GM13976 (cell line): ENCODE data around the gene RSPH9.
A peak's percentile ranks its signal among the peaks of the same experiment; 100 is the strongest.

Experiments used
- DNase-seq: peaks from one replicate; pipeline ENCODE4 v3.0.0; 2012; ENCODE audit warnings: low spot score
- in situ Hi-C: fragments of 300-500 bp; cut with MboI; formaldehyde crosslinking; loops from one replicate; pipeline ENCODE4 v1.12.0; 2022; ENCODE audit warnings: low sequenced_read_pairs, mixed read lengths, inconsistent platforms; ENCODE audit not compliant: unreplicated experiment
- TF ChIP-seq, protein P1 (sequence below): IDR thresholded peaks from 2 replicates; pipeline ENCODE4 v1.5.1; 2012; ENCODE audit warnings: borderline replicate concordance, mild to moderate bottlenecking; ENCODE audit not compliant: insufficient read depth; ENCODE audit errors: extremely low read depth, missing control alignments, control extremely low read depth

Gene RSPH9

DNA sequence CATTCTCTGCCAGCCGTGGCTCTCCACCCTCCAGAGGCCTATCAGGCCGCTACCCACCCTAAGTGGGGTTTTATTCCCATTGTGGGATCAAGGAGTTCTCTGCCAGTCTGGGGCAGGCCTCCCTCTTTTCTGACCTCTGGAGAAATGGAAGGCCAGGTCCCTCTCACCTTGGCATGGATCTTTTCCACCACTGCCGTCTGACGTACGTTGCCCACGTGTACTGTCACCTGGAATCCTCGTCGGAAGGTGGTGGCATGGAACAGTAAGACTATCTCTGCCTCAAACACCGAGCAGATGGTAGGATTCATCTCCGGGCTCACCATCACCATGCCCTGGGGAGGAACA lies 23.0 kb upstream of the RSPH9 start:
- in situ Hi-C loops: no loop called here
- TF ChIP-seq, protein P1, sequence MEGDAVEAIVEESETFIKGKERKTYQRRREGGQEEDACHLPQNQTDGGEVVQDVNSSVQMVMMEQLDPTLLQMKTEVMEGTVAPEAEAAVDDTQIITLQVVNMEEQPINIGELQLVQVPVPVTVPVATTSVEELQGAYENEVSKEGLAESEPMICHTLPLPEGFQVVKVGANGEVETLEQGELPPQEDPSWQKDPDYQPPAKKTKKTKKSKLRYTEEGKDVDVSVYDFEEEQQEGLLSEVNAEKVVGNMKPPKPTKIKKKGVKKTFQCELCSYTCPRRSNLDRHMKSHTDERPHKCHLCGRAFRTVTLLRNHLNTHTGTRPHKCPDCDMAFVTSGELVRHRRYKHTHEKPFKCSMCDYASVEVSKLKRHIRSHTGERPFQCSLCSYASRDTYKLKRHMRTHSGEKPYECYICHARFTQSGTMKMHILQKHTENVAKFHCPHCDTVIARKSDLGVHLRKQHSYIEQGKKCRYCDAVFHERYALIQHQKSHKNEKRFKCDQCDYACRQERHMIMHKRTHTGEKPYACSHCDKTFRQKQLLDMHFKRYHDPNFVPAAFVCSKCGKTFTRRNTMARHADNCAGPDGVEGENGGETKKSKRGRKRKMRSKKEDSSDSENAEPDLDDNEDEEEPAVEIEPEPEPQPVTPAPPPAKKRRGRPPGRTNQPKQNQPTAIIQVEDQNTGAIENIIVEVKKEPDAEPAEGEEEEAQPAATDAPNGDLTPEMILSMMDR: no peak
- DNase-seq: no peak

DNA sequence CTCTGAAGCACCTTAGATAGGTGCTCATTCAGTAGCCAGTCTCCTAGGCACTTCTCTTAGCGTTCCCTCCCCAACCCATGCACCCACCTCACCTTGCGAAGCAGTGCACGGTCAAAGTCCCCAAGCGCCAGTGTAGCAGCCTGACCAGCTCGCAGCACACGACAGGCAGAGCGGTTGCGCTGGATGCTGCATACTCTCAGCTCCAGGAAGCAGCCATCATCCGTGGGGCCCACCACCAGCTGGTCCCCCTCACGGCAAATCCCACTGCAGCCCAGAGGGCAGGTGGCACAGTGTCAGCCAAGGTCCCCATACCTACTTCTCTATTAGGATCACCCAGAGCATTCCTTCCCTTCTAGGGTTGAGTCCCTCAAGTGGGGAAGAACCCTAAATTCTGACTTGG lies 22.3 kb upstream of the RSPH9 start:
- in situ Hi-C loops: no loop called here
- DNase-seq: no peak
- TF ChIP-seq, protein P1: no peak

DNA sequence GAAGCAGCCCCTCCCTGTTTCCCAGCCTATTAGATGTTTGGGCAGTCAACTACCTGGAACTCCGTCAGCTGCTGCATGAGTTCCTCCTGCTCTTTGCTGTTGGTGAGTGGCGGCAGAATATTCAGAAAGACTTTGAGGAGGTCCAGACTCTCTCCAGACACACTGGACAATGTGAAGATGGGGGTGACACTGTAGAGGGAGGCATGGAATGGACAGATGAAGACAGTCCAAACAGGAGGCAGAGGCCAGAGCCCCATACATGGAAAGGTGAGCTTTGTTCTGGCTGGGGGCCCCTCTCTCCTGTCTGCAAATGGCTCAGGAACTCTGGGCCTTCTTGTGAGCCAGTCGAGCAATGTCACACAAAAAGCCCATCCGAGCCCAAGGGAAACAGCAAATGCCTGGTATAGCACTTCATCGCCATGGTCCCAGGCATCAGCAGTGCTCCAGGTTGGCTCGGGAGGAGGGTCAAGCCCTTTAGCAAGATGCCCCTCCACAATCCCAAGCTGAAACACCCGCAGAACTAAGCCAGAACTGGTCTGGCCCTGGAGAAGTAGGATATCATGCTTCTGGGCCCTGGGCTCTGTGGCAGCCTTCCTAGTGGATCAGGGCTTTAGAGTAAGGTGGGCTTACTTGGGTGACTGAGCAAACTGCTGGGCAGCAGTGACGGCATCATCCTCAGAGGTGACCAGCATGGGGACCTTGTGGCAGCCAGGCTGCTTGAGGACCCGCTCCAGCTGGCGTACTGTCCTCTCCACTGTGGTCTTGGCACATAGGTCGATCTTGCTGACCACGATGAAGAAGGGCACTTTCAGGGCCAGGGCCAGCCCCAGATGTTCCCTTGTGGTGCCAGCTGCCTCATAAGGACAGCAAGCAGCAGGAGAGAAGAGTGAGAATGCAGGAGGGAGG lies 20.7 kb upstream of the RSPH9 start:
- in situ Hi-C loops: no loop called here
- no peak for DNase-seq
- TF ChIP-seq, protein P1: no peak

DNA sequence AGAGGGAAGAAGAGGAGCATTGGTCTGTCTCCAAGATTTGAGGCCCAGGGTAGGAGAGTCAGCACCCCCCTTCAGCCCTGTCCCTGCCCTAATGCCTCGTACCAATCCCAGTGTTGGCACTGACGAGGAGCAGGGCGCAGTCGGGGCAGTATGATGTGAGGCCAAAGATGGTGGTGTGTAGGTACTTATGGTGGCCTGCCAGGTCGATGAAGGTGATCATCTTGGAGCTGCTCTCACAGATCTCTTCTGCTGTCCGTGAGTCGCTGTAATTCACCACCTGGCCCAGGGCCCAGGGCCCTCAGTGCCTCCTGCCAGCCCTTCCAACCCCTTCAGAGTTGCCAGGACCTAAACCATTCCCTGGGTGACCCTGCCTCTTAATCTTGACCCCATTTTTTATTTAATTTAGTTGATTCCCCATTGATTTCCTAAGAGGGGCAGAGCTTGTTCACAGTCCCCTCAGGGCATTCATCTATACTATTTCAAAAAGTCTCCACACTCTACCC lies 20.0 kb upstream of the RSPH9 start:
- in situ Hi-C loops: no loop called here
- DNase-seq: no peak
- TF ChIP-seq, protein P1: no peak

DNA sequence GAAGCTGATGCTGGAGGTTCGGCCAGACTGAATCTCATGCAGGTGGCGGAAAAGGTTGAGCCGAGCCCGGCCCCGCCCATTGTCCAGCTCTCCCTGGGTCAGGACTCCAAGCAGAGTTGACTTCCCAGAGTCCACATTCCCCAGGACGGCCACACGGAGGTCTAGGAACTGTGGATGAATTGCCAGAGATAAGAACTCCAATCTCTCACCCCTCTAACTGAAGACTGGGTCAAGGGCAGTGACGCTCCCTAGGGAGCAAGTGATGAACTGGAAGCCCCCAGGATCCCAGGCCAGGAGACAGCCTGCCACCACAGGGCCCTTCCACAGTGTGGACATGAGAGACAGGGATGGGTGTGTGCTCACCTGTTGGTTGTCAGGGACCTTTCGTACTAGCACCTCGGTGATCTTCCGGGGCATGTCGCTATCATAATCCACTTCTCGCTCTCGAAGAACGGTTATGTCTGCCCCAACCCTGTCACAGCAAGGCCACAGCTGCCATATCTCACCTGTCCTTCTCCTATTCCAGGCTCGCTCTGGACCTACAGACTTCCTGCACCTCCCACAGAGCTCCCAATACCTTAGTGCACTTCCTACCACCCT lies 19.3 kb upstream of the RSPH9 start:
- in situ Hi-C loops: no loop called here
- TF ChIP-seq, protein P1: no peak
- no peak for DNase-seq

DNA sequence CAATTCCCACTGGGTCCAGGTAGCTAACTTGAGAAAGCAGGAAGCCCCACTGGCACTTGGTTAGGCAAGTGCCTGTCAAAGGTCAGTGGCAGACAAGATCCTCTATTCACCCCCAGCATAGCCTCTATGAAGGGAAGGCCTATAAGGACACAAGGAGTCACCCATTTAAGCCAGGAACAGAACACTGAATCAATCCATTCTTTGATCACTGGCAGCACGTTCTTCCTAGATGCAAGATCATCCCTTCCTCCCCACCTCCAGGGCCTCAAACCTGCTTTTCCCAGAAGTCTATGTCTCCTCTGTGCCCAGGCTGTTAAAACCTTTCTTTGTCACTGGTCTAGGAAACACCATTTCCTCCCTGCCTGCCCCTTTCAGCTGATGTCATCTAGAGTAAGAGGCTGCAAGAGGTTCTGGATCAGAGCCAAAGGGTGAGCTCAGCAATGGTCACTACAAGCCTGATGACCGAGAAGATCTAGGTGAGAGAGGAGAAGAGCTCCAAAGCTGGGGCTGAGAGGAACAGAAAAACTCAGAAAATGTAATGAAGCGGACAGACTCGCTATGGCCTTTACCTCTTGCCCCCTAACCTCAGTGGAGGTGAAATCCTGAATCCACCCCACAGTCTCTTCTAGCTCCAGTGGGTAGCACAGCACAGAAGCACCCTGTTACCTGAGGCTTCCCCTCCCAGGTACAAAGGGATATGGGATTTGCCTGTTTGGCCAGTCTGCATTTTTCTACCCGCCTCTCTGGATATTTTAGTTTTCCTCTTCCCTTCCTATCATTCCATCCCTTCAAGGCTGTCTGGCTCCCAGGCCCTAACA lies 17.6 kb upstream of the RSPH9 start:
- TF ChIP-seq, protein P1: no peak
- in situ Hi-C loops: no loop called here
- peak; percentile 47 for DNase-seq
